Measurements from ENCODE around the gene NFIC. TPM values are rescaled to one million over a fixed set of nuclear protein-coding genes. Genes with fewer than 3 reads are reported as not detected.

Gene NFIC
- total RNA-seq, 6 experiments from 2014 or later: 94.6 to 168 (median 120) TPM

DNA sequence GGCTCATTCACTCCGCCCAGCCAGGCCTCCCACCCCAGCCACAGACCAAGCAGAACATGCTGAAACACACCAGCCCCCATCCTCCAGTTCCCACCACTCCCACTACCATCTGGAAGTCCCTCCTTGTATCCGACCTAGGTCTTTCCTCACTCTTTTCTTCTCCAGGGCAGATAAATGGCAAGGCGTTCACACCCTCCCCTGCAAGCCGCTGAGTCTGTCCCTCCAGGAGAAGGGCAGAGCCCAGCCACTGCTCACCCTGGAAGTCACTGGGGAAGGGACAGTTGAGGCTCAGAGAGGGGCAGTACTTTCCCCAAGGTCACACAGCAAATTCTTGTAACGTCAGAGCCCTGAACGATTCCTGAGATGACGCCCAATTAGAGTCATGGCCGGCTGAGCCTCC, 45.5 kb upstream of the NFIC start:
- H3K27me3 ChIP-seq: no peaks in the 10 kb centered on the region
- H3K4me1 ChIP-seq: no peaks in the 10 kb centered on the region
- 41% methylated on average over 5 of the region's 8 CpGs for WGBS (ENCODE audit: insufficient coverage, low coverage, low lambda C conversion rate, missing lambda C conversion rate)
- no peak overlapping the region for H3K27ac ChIP-seq
- DNase-seq (no peak), ATAC-seq (no peak)
- H3K9me3 ChIP-seq: no peaks in the 10 kb centered on the region
- no peak for TF ChIP-seq POLR2A (IDR thresholded peaks at IDR 0.05)
- TF ChIP-seq, protein P1, sequence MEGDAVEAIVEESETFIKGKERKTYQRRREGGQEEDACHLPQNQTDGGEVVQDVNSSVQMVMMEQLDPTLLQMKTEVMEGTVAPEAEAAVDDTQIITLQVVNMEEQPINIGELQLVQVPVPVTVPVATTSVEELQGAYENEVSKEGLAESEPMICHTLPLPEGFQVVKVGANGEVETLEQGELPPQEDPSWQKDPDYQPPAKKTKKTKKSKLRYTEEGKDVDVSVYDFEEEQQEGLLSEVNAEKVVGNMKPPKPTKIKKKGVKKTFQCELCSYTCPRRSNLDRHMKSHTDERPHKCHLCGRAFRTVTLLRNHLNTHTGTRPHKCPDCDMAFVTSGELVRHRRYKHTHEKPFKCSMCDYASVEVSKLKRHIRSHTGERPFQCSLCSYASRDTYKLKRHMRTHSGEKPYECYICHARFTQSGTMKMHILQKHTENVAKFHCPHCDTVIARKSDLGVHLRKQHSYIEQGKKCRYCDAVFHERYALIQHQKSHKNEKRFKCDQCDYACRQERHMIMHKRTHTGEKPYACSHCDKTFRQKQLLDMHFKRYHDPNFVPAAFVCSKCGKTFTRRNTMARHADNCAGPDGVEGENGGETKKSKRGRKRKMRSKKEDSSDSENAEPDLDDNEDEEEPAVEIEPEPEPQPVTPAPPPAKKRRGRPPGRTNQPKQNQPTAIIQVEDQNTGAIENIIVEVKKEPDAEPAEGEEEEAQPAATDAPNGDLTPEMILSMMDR (IDR thresholded peaks at IDR 0.05): no peak
- intact Hi-C loops (cut with DNase I): loop anchor here (5.0 to 10.0 kb wide), 2 partner anchors 114 to 156 kb away; no protein-coding TSS in a partner anchor
- no peak overlapping the region for H3K4me3 ChIP-seq
- no peaks in the 10 kb centered on the region for H3K36me3 ChIP-seq

GRCh38 chr19:3321696-3322095, 44.7 kb upstream of the NFIC start:
- H3K27me3 ChIP-seq: no peaks in the 10 kb centered on the region
- 66% methylated on average over 6 of the region's 6 CpGs for WGBS (ENCODE audit: insufficient coverage, low coverage, low lambda C conversion rate, missing lambda C conversion rate)

GRCh38 chr19:3322199-3322978, 44.0 kb upstream of the NFIC start:
- H3K4me3 ChIP-seq: no peak overlapping the region
- no peaks in the 10 kb centered on the region for H3K27me3 ChIP-seq
- H3K4me1 ChIP-seq: no peaks in the 10 kb centered on the region
- DNase-seq (no peak), ATAC-seq (no peak)
- no peaks in the 10 kb centered on the region for H3K9me3 ChIP-seq
- no peak for TF ChIP-seq POLR2A (IDR thresholded peaks at IDR 0.05)
- TF ChIP-seq, protein P1 (IDR thresholded peaks at IDR 0.05): no peak
- intact Hi-C loops (cut with DNase I): loop anchor here (5.0 to 10.0 kb wide), 2 partner anchors 112 to 155 kb away; no protein-coding TSS in a partner anchor
- 69% methylated on average over 6 of the region's 6 CpGs for WGBS (ENCODE audit: insufficient coverage, low coverage, low lambda C conversion rate, missing lambda C conversion rate)
- H3K36me3 ChIP-seq: no peaks in the 10 kb centered on the region
- H3K27ac ChIP-seq: no peak overlapping the region

More at GRCh38 chr19:3321696-3322095, 44.7 kb upstream of the NFIC start:
- intact Hi-C loops (cut with DNase I): loop anchor here (5.0 to 10.0 kb wide), 2 partner anchors 113 to 156 kb away; no protein-coding TSS in a partner anchor
- DNase-seq: no peak
- Histone ChIP-seq H3K4me1 (no peaks in the 10 kb centered on the region), H3K36me3 (no peaks in the 10 kb centered on the region), H3K27ac (no peak overlapping the region), H3K9me3 (no peaks in the 10 kb centered on the region), H3K4me3 (no peak overlapping the region)
- TF ChIP-seq POLR2A (IDR thresholded peaks at IDR 0.05): no peak
- TF ChIP-seq, protein P1 (IDR thresholded peaks at IDR 0.05): no peak
- ATAC-seq: no peak

GRCh38 chr19:3323026-3323425, 43.4 kb upstream of the NFIC start:
- H3K36me3 ChIP-seq: no peaks in the 10 kb centered on the region
- DNase-seq (no peak), ATAC-seq (no peak)
- no peak overlapping the region for H3K4me3 ChIP-seq
- no peaks in the 10 kb centered on the region for H3K27me3 ChIP-seq
- no peaks in the 10 kb centered on the region for H3K9me3 ChIP-seq
- H3K27ac ChIP-seq: no peak overlapping the region
- intact Hi-C loops (cut with DNase I): loop anchor here (5.0 to 10.0 kb wide), 2 partner anchors 112 to 154 kb away; no protein-coding TSS in a partner anchor
- TF ChIP-seq POLR2A (IDR thresholded peaks at IDR 0.05): no peak
- TF ChIP-seq, protein P1 (IDR thresholded peaks at IDR 0.05): no peak
- WGBS (ENCODE audit: insufficient coverage, low coverage, low lambda C conversion rate, missing lambda C conversion rate): no CpG with 5 or more reads among the region's 2 CpGs
- H3K4me1 ChIP-seq: no peaks in the 10 kb centered on the region

Measured in right lobe of liver (tissue), 6 donors.